Subcutaneous abdominal adipose tissue (tissue), 5 donors: ENCODE measurements around the gene MRGPRF.

ENCODE experiments used
- H3K27ac ChIP-seq: one replicate; pipeline ENCODE4 v1.7.0; 2013; ENCODE audit warnings: low read depth, mild to moderate bottlenecking, inconsistent platforms, low read length, moderate library complexity
- H3K27me3 ChIP-seq, 5 donors: one replicate each; pipeline ENCODE4 v1.7.0; 2013; ENCODE audit warnings: low read length in 5 of 5, inconsistent platforms in 1 of 5; ENCODE audit not compliant: control insufficient read depth in 5 of 5, insufficient read depth in 4 of 5
- H3K36me3 ChIP-seq, 5 donors: one replicate each; pipeline ENCODE4 v1.7.0; 2013; ENCODE audit warnings: low read length in 5 of 5; ENCODE audit not compliant: control insufficient read depth in 5 of 5, insufficient read depth in 5 of 5
- H3K4me1 ChIP-seq, 5 donors: one replicate each; pipeline ENCODE4 v1.7.0; 2013; ENCODE audit warnings: low read length in 5 of 5, mild to moderate bottlenecking in 3 of 5, moderate library complexity in 1 of 5; ENCODE audit not compliant: control insufficient read depth in 5 of 5, insufficient read depth in 5 of 5
- H3K4me3 ChIP-seq, 5 donors: one replicate each; pipeline ENCODE4 v1.7.0; 2013; ENCODE audit warnings: low read length in 5 of 5, low read depth in 1 of 5
- H3K9ac ChIP-seq, 5 donors: one replicate each; pipeline ENCODE4 v1.7.0; 2013; ENCODE audit warnings: low read length in 5 of 5, mild to moderate bottlenecking in 4 of 5, moderate library complexity in 3 of 5
- H3K9me3 ChIP-seq, 5 donors: one replicate each; pipeline ENCODE4 v1.7.0; 2013; ENCODE audit warnings: low read length in 5 of 5; ENCODE audit not compliant: control insufficient read depth in 5 of 5
- donor health status: healthy.
- donor health status: healthy.
- donor health status: healthy.
- donor health status: healthy.
- donor health status: healthy.

MRGPRF gene

GRCh38 chr11:68997995-68998348 lies 15.1 kb downstream of the MRGPRF start:
- Histone ChIP-seq H3K9me3 (no peaks in the 10 kb centered on the region), H3K4me1 (peaks cover 0 to 36% (median 24%) of the 10 kb centered on the region in 5 donors), H3K4me3 (no peak overlapping the region), H3K27me3 (peaks cover 0 to 11% (median 6%) of the 10 kb centered on the region in 5 donors), H3K9ac (no peak overlapping the region), H3K36me3 (peaks cover 0 to 3% (median 0%) of the 10 kb centered on the region in 5 donors), H3K27ac (no peak overlapping the region)

GRCh38 chr11:68997124-68997994 lies 15.7 kb downstream of the MRGPRF start:
- peaks cover 5 to 15% (median 8%) of the 10 kb centered on the region in 5 donors for H3K27me3 ChIP-seq
- H3K36me3 ChIP-seq = no peaks in the 10 kb centered on the region
- no peak overlapping the region for H3K27ac ChIP-seq
- peaks cover 0 to 36% (median 24%) of the 10 kb centered on the region in 5 donors for H3K4me1 ChIP-seq
- H3K9me3 ChIP-seq = no peaks in the 10 kb centered on the region
- no peak overlapping the region for H3K4me3 ChIP-seq
- H3K9ac ChIP-seq = no peak overlapping the region

- Histone ChIP-seq H3K27ac (no peak overlapping the region), H3K4me3 (no peak overlapping the region)
Measured at GRCh38 chr11:68996376-68997123, 16.5 kb downstream of the MRGPRF start.

GRCh38 chr11:68994894-68995285 lies 18.2 kb downstream of the MRGPRF start:
- Histone ChIP-seq H3K9ac (no peak overlapping the region), H3K36me3 (no peaks in the 10 kb centered on the region), H3K4me3 (no peak overlapping the region), H3K27ac (no peak overlapping the region), H3K27me3 (peaks cover 11 to 28% (median 16%) of the 10 kb centered on the region in 5 donors), H3K4me1 (peaks cover 0 to 20% (median 12%) of the 10 kb centered on the region in 5 donors), H3K9me3 (no peaks in the 10 kb centered on the region)

More at GRCh38 chr11:68996376-68997123, 16.5 kb downstream of the MRGPRF start:
- peaks cover 0 to 32% (median 24%) of the 10 kb centered on the region in 5 donors for H3K4me1 ChIP-seq
- peaks cover 6 to 19% (median 13%) of the 10 kb centered on the region in 5 donors for H3K27me3 ChIP-seq
- no peaks in the 10 kb centered on the region for H3K9me3 ChIP-seq
- no peak overlapping the region for H3K9ac ChIP-seq
- H3K36me3 ChIP-seq = no peaks in the 10 kb centered on the region

- Histone ChIP-seq H3K36me3 (no peaks in the 10 kb centered on the region), H3K27me3 (peaks cover 11 to 29% (median 16%) of the 10 kb centered on the region in 5 donors), H3K9me3 (no peaks in the 10 kb centered on the region)
Measured at GRCh38 chr11:68994161-68994893, 18.7 kb downstream of the MRGPRF start.

GRCh38 chr11:68993546-68993945 lies 19.5 kb downstream of the MRGPRF start:
- H3K36me3 ChIP-seq = no peaks in the 10 kb centered on the region
- H3K27ac ChIP-seq = no peak overlapping the region
- peaks cover 11 to 29% (median 16%) of the 10 kb centered on the region in 5 donors for H3K27me3 ChIP-seq
- no peak overlapping the region for H3K4me3 ChIP-seq
- no peak overlapping the region for H3K9ac ChIP-seq
- peaks cover 0 to 12% (median 6%) of the 10 kb centered on the region in 5 donors for H3K4me1 ChIP-seq
- no peaks in the 10 kb centered on the region for H3K9me3 ChIP-seq

More at GRCh38 chr11:68994161-68994893, 18.7 kb downstream of the MRGPRF start:
- Histone ChIP-seq H3K4me3 (no peak overlapping the region), H3K4me1 (peaks cover 0 to 19% (median 12%) of the 10 kb centered on the region in 5 donors), H3K27ac (no peak overlapping the region), H3K9ac (no peak overlapping the region)

GRCh38 chr11:68992743-68993255 lies 20.2 kb downstream of the MRGPRF start:
- Histone ChIP-seq H3K9ac (no peak overlapping the region), H3K27ac (no peak overlapping the region), H3K4me1 (peaks cover 0 to 4% (median 0%) of the 10 kb centered on the region in 5 donors), H3K36me3 (no peaks in the 10 kb centered on the region), H3K9me3 (no peaks in the 10 kb centered on the region), H3K4me3 (no peak overlapping the region), H3K27me3 (peaks cover 11 to 29% (median 16%) of the 10 kb centered on the region in 5 donors)

GRCh38 chr11:68990995-68991780 lies 21.9 kb downstream of the MRGPRF start:
- peaks cover 11 to 27% (median 16%) of the 10 kb centered on the region in 5 donors for H3K27me3 ChIP-seq
- peaks cover 0 to 4% (median 0%) of the 10 kb centered on the region in 5 donors for H3K4me1 ChIP-seq
- H3K9ac ChIP-seq = no peak overlapping the region
- H3K36me3 ChIP-seq = no peaks in the 10 kb centered on the region
- no peak overlapping the region for H3K4me3 ChIP-seq
- peaks cover 0 to 6% (median 0%) of the 10 kb centered on the region in 5 donors for H3K9me3 ChIP-seq
- no peak overlapping the region for H3K27ac ChIP-seq
